ENCODE results near the gene DDX59. TPM values are rescaled to one million over a fixed set of nuclear protein-coding genes. Genes with fewer than 3 reads are reported as not detected.

The DDX59 gene
- total RNA-seq, 1 experiment from 2014 or later = 9.6 TPM

GRCh38 chr1:200627575-200628222 is 42.0 kb downstream of the DDX59 start:
- Histone ChIP-seq H3K4me1 (no peaks in the 10 kb centered on the region), H3K9me3 (replicated peaks) (no peaks in the 10 kb centered on the region), H3K27me3 (no peaks in the 10 kb centered on the region), H3K27ac (no peak overlapping the region), H3K36me3 (no peaks in the 10 kb centered on the region), H3K4me3 (no peak overlapping the region)
- no peak for DNase-seq

GRCh38 chr1:200626853-200627534 is 42.7 kb downstream of the DDX59 start:
- no peaks in the 10 kb centered on the region for H3K9me3 ChIP-seq (replicated peaks)
- no peak for DNase-seq
- H3K27ac ChIP-seq = no peak overlapping the region
- H3K36me3 ChIP-seq = no peaks in the 10 kb centered on the region
- H3K4me3 ChIP-seq = no peak overlapping the region
- H3K4me1 ChIP-seq = no peaks in the 10 kb centered on the region
- H3K27me3 ChIP-seq = no peaks in the 10 kb centered on the region

- DNase-seq = no peak
- Histone ChIP-seq H3K36me3 (no peaks in the 10 kb centered on the region), H3K27ac (no peak overlapping the region), H3K4me1 (no peaks in the 10 kb centered on the region), H3K4me3 (no peak overlapping the region), H3K27me3 (no peaks in the 10 kb centered on the region), H3K9me3 (replicated peaks) (no peaks in the 10 kb centered on the region)
Measured at GRCh38 chr1:200625381-200625824, 44.3 kb downstream of the DDX59 start.

DNA sequence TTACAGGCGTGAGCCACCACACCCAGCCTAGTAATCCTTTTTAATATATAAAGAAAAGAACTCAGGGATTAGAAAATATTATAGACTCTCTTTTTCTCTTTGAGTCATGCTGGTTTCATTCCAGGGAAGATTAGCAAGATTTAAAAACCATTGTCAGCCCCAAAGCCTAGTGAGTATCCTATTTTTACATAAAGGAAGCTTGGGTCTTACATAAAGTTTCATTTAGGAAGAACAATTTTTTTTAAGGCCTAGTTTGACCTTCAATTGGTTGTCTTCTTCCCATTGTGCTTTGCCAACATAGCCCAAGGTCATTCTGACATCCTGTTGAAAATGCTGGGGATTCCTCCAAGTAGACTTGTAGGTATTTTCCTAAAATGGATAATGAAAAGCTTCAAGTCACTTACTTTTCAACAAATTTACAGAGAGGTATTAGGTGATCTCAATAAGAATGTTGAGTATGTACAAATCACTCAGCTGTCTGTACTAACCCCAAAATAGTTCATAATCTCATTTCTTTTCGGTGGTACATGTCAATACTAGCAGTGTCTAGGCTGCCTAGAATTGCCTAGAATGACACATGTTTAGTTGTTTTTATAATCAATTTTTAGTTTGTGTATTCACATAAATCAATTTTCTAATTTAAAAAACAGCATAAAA is 44.9 kb downstream of the DDX59 start:
- Histone ChIP-seq H3K27me3 (no peaks in the 10 kb centered on the region), H3K36me3 (no peaks in the 10 kb centered on the region), H3K4me3 (no peak overlapping the region), H3K4me1 (no peaks in the 10 kb centered on the region), H3K9me3 (replicated peaks) (no peaks in the 10 kb centered on the region), H3K27ac (no peak overlapping the region)
- no peak for DNase-seq

- 0 out of 2 replicates have a peak, but pooled peaks cover 8% of the 10 kb centered on the region for H3K36me3 ChIP-seq
- H3K4me3 ChIP-seq = peak within 1 kb of the TSS; percentile 78
- no peaks in the 10 kb centered on the region for H3K4me1 ChIP-seq
- peak; percentile 90 to 91 for DNase-seq
- H3K27ac ChIP-seq = peak within 1 kb of the TSS; percentile 78
- no peaks in the 10 kb centered on the region for H3K9me3 ChIP-seq (replicated peaks)
- H3K27me3 ChIP-seq = no peaks in the 10 kb centered on the region
Measured at GRCh38 chr1:200620273-200621131, 49.2 kb downstream of the DDX59 start, which contains the start of gene KIF14. TSS of gene KIF14 (minus strand) at chr1:200620751. CDS start at chr1:200618723, 2,028 bp downstream.

DNA sequence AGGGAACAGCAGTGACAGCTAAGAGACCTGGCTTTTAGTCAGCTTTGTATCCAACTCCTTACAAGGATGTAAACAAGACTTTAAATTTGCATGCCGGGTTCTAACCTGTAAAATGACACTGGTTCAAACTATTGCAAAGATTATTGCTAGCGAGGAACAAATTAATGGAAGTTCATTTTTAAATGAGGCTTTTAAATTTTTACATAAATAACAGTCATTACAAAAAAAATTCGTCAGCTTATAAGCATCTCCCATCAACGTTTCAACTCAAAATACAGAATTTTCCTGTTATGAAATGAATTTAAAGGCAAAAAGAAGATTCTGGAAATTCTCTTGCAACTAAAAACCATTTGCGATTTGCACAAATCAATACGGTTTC is 49.8 kb downstream of the DDX59 start:
- H3K9me3 ChIP-seq (replicated peaks) = no peaks in the 10 kb centered on the region
- peak overlapping the region; percentile 78 for H3K27ac ChIP-seq
- no peaks in the 10 kb centered on the region for H3K27me3 ChIP-seq
- DNase-seq = no peak
- peaks cover 8% of the 10 kb centered on the region; the same call in 1 of the 2 replicates for H3K36me3 ChIP-seq
- peak overlapping the region; percentile 78 for H3K4me3 ChIP-seq
- no peaks in the 10 kb centered on the region for H3K4me1 ChIP-seq

DNA sequence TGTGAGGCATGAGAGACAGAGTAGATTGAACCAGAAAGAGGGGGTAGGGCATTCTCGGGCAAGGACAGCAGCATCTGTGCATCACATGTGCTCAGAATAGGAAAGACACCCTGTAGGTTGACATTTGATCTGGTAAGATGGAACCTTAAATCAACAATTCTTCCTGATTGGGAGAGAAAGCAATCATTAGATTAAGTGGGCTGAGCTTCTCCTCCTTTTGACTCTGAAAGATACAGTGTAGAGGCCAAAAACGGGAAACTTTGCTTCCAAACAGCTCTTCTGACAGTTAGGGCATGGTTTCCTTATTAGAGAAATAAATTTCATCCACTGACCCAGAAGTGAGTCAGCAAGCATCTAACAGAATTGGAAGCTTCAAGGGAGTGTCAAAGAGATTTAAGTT is 58.9 kb downstream of the DDX59 start:
- Histone ChIP-seq H3K4me1 (no peaks in the 10 kb centered on the region), H3K27ac (no peak overlapping the region), H3K27me3 (no peaks in the 10 kb centered on the region), H3K4me3 (no peak overlapping the region), H3K9me3 (replicated peaks) (no peaks in the 10 kb centered on the region), H3K36me3 (peaks cover 20% of the 10 kb centered on the region)
- DNase-seq = no peak

GRCh38 chr1:200602632-200603031 is 67.1 kb downstream of the DDX59 start:
- Histone ChIP-seq H3K4me1 (no peaks in the 10 kb centered on the region), H3K4me3 (no peak overlapping the region), H3K36me3 (peaks cover 28% of the 10 kb centered on the region), H3K27me3 (no peaks in the 10 kb centered on the region), H3K27ac (no peak overlapping the region), H3K9me3 (replicated peaks) (no peaks in the 10 kb centered on the region)
- DNase-seq = no peak

Other genes with a start within 250 kb of the DDX59 start
- 19.0 and 21.0 TPM in 2 replicates for gene KIF14, start 49.2 kb downstream of the DDX59 start, total RNA-seq (2014; rRNA removed; shearing (Covaris generic))
- 18.7 and 23.5 TPM in 2 replicates for gene CAMSAP2, start 69.0 kb upstream of the DDX59 start, total RNA-seq (2014; rRNA removed; shearing (Covaris generic))
- not detected in 2 replicates for gene GPR25, start 203.1 kb upstream of the DDX59 start, total RNA-seq (2014; rRNA removed; shearing (Covaris generic))
- gene INAVA, start 225.0 kb upstream of the DDX59 start, total RNA-seq (2014; rRNA removed; shearing (Covaris generic)) = 16.1 and 19.8 TPM in 2 replicates